Fibroblast of the aortic adventitia (primary cell): ENCODE data around the gene IL13RA2. TPM values are rescaled to one million over a fixed set of nuclear protein-coding genes. Genes with fewer than 3 reads are reported as not detected.

ENCODE experiments used
- DNase-seq: peaks from one replicate; pipeline ENCODE4 v3.0.0-alpha.2; 2010; ENCODE audit warnings: low read depth
- H3K4me3 ChIP-seq: 2 replicates; pipeline ENCODE4 v1.5.1; 2011; ENCODE audit warnings: low read depth, mild to moderate bottlenecking, control low read depth, low read length, moderate library complexity
- CTCF ChIP-seq: IDR thresholded peaks from 2 replicates; pipeline ENCODE4 v1.5.1; 2011; ENCODE audit warnings: mild to moderate bottlenecking, low read length, control low read depth, inconsistent platforms; ENCODE audit not compliant: insufficient read depth
- total RNA-seq: library from RNA; depleted of rRNA; stranded (reverse); fragments of >200 nt; gene quantifications from 2 replicates; pipeline ENCODE4 v1.2.3, GENCODE V29; 2012; ENCODE audit warnings: low replicate concordance

IL13RA2 gene
- total RNA-seq, 1 donor, result 213 TPM

GRCh38 chrX:115011428-115011827 lies 6.0 kb downstream of the IL13RA2 start:
- TF ChIP-seq CTCF, result no peak
- H3K4me3 ChIP-seq, result no peak overlapping the region
- no peak for DNase-seq

GRCh38 chrX:114999906-115000305 lies 17.5 kb downstream of the IL13RA2 start:
- no peak for TF ChIP-seq CTCF
- no peak overlapping the region for H3K4me3 ChIP-seq
- DNase-seq, result no peak

- TF ChIP-seq CTCF, result no peak
- DNase-seq, result no peak
- no peak overlapping the region for H3K4me3 ChIP-seq
Measured at GRCh38 chrX:114997779-114998178, 19.6 kb downstream of the IL13RA2 start.

- no peak overlapping the region for H3K4me3 ChIP-seq
- DNase-seq, result no peak
- TF ChIP-seq CTCF, result no peak
Measured at GRCh38 chrX:114985967-114986592, 31.3 kb downstream of the IL13RA2 start.

GRCh38 chrX:114976292-114976691 lies 41.1 kb downstream of the IL13RA2 start:
- no peak for TF ChIP-seq CTCF
- peak; percentile 19 for DNase-seq
- H3K4me3 ChIP-seq, result no peak overlapping the region

GRCh38 chrX:114973013-114973412 lies 44.4 kb downstream of the IL13RA2 start:
- no peak for DNase-seq
- H3K4me3 ChIP-seq, result no peak overlapping the region
- TF ChIP-seq CTCF, result no peak

- DNase-seq, result peak; percentile 10
- H3K4me3 ChIP-seq, result no peak overlapping the region
- no peak for TF ChIP-seq CTCF
Measured at GRCh38 chrX:114970806-114971205, 46.6 kb downstream of the IL13RA2 start.
